K562 treated with DMSO at 1 percent for 12 hours (cell line): ENCODE data around the gene SYDE2. TPM values are rescaled to one million over a fixed set of nuclear protein-coding genes. Genes with fewer than 3 reads are reported as not detected.

Source experiments
- total RNA-seq: library from RNA; unstranded; fragments of 300-600 nt; gene quantifications from 2 replicates; pipeline ENCODE4 v1.2.3, GENCODE V29; 2022; ENCODE audit not compliant: insufficient read depth

The SYDE2 gene, protein sequence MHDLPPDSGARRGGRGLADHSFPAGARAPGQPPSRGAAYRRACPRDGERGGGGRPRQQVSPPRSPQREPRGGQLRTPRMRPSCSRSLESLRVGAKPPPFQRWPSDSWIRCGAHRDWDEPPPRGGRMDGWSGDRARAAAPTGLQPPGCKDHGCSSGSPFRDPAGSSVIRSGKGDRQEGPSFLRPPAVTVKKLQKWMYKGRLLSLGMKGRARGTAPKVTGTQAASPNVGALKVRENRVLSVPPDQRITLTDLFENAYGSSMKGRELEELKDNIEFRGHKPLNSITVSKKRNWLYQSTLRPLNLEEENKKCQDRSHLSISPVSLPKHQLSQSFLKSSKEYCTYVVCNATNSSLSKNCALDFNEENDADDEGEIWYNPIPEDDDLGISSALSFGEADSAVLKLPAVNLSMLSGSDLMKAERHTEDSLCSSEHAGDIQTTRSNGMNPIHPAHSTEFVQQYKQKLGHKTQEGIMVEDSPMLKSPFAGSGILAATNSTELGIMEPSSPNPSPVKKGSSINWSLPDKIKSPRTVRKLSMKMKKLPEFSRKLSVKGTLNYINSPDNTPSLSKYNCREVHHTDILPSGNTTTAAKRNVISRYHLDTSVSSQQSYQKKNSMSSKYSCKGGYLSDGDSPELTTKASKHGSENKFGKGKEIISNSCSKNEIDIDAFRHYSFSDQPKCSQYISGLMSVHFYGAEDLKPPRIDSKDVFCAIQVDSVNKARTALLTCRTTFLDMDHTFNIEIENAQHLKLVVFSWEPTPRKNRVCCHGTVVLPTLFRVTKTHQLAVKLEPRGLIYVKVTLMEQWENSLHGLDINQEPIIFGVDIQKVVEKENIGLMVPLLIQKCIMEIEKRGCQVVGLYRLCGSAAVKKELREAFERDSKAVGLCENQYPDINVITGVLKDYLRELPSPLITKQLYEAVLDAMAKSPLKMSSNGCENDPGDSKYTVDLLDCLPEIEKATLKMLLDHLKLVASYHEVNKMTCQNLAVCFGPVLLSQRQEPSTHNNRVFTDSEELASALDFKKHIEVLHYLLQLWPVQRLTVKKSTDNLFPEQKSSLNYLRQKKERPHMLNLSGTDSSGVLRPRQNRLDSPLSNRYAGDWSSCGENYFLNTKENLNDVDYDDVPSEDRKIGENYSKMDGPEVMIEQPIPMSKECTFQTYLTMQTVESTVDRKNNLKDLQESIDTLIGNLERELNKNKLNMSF
- total RNA-seq: 0.40 and 2.9 TPM in 2 replicates

DNA sequence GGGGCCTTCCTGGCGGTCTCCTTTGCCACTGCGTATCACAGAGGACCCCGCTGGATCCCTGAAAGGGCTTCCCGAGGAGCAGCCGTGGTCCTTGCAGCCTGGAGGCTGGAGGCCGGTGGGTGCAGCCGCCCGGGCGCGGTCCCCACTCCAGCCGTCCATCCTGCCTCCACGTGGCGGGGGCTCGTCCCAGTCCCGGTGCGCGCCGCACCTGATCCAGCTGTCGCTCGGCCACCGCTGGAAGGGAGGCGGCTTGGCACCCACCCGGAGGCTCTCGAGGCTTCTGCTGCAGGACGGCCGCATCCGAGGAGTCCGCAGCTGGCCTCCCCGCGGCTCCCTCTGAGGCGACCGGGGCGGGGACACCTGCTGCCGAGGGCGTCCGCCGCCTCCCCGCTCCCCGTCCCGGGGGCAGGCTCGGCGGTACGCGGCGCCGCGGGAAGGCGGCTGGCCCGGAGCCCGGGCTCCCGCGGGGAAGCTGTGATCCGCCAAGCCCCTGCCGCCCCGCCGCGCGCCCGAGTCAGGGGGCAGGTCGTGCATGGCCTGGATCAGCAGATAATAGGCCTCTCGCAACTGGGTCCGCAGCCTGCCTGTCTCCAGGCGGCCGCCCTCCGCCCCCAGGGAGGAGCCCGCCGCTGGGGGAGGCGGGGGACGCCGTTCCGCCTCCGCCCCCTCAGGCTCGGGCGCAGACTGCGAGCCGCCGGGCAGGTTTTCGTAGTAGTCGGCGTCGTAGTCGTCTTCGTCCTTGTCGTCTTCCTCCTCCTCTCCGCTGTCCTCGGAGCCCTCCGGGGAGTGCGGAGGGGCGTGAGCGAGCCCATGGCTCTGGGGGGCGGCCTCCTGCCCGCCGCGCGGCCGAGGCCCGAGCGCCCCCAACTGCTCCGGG is at the start of gene SYDE2:
Gene SYDE2, minus strand, starts transcription at position 554 of the 877 bp plus-strand sequence. Its CDS starts 20 bp downstream, at position 534.

Other genes with a start within 250 kb of the SYDE2 start
- gene MCOLN2, start 203.9 kb downstream of the SYDE2 start, total RNA-seq: not detected in 2 replicates
- 0.22 TPM in 1 of 2 replicates, not detected in the other for gene MCOLN3, start 152.5 kb downstream of the SYDE2 start, total RNA-seq
- gene C1orf52, start 58.6 kb upstream of the SYDE2 start, total RNA-seq: 36.2 and 42.5 TPM in 2 replicates
- 6.5 and 13.8 TPM in 2 replicates for gene BCL10, start 75.6 kb upstream of the SYDE2 start, total RNA-seq